ENCODE data around the gene GRM2.

- TF ChIP-seq, protein P1, sequence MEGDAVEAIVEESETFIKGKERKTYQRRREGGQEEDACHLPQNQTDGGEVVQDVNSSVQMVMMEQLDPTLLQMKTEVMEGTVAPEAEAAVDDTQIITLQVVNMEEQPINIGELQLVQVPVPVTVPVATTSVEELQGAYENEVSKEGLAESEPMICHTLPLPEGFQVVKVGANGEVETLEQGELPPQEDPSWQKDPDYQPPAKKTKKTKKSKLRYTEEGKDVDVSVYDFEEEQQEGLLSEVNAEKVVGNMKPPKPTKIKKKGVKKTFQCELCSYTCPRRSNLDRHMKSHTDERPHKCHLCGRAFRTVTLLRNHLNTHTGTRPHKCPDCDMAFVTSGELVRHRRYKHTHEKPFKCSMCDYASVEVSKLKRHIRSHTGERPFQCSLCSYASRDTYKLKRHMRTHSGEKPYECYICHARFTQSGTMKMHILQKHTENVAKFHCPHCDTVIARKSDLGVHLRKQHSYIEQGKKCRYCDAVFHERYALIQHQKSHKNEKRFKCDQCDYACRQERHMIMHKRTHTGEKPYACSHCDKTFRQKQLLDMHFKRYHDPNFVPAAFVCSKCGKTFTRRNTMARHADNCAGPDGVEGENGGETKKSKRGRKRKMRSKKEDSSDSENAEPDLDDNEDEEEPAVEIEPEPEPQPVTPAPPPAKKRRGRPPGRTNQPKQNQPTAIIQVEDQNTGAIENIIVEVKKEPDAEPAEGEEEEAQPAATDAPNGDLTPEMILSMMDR (IDR thresholded peaks at IDR 0.05), result no peak
- no peak for TF ChIP-seq POLR2A (IDR thresholded peaks at IDR 0.05)
These were observed 4.7 kb upstream of the GRM2 start for GRCh38 chr3:51702156-51702555.

Measured in lower leg skin (tissue), 3 donors.